ENCODE data around the gene RPS14. TPM values are rescaled to one million over a fixed set of nuclear protein-coding genes. Genes with fewer than 3 reads are reported as not detected.
A peak's percentile ranks its signal among the peaks of the same experiment; 100 is the strongest.

Gene RPS14
- total and polyA plus RNA-seq, 2 of the 8 experiments (the other 6 are each of a cell fraction or from before 2014, with no cell fraction given) = 2,548 to 6,423 TPM

GRCh38 chr5:150443242-150444075 is 6.1 kb downstream of the RPS14 start (continued):
- TF ChIP-seq, protein P1, sequence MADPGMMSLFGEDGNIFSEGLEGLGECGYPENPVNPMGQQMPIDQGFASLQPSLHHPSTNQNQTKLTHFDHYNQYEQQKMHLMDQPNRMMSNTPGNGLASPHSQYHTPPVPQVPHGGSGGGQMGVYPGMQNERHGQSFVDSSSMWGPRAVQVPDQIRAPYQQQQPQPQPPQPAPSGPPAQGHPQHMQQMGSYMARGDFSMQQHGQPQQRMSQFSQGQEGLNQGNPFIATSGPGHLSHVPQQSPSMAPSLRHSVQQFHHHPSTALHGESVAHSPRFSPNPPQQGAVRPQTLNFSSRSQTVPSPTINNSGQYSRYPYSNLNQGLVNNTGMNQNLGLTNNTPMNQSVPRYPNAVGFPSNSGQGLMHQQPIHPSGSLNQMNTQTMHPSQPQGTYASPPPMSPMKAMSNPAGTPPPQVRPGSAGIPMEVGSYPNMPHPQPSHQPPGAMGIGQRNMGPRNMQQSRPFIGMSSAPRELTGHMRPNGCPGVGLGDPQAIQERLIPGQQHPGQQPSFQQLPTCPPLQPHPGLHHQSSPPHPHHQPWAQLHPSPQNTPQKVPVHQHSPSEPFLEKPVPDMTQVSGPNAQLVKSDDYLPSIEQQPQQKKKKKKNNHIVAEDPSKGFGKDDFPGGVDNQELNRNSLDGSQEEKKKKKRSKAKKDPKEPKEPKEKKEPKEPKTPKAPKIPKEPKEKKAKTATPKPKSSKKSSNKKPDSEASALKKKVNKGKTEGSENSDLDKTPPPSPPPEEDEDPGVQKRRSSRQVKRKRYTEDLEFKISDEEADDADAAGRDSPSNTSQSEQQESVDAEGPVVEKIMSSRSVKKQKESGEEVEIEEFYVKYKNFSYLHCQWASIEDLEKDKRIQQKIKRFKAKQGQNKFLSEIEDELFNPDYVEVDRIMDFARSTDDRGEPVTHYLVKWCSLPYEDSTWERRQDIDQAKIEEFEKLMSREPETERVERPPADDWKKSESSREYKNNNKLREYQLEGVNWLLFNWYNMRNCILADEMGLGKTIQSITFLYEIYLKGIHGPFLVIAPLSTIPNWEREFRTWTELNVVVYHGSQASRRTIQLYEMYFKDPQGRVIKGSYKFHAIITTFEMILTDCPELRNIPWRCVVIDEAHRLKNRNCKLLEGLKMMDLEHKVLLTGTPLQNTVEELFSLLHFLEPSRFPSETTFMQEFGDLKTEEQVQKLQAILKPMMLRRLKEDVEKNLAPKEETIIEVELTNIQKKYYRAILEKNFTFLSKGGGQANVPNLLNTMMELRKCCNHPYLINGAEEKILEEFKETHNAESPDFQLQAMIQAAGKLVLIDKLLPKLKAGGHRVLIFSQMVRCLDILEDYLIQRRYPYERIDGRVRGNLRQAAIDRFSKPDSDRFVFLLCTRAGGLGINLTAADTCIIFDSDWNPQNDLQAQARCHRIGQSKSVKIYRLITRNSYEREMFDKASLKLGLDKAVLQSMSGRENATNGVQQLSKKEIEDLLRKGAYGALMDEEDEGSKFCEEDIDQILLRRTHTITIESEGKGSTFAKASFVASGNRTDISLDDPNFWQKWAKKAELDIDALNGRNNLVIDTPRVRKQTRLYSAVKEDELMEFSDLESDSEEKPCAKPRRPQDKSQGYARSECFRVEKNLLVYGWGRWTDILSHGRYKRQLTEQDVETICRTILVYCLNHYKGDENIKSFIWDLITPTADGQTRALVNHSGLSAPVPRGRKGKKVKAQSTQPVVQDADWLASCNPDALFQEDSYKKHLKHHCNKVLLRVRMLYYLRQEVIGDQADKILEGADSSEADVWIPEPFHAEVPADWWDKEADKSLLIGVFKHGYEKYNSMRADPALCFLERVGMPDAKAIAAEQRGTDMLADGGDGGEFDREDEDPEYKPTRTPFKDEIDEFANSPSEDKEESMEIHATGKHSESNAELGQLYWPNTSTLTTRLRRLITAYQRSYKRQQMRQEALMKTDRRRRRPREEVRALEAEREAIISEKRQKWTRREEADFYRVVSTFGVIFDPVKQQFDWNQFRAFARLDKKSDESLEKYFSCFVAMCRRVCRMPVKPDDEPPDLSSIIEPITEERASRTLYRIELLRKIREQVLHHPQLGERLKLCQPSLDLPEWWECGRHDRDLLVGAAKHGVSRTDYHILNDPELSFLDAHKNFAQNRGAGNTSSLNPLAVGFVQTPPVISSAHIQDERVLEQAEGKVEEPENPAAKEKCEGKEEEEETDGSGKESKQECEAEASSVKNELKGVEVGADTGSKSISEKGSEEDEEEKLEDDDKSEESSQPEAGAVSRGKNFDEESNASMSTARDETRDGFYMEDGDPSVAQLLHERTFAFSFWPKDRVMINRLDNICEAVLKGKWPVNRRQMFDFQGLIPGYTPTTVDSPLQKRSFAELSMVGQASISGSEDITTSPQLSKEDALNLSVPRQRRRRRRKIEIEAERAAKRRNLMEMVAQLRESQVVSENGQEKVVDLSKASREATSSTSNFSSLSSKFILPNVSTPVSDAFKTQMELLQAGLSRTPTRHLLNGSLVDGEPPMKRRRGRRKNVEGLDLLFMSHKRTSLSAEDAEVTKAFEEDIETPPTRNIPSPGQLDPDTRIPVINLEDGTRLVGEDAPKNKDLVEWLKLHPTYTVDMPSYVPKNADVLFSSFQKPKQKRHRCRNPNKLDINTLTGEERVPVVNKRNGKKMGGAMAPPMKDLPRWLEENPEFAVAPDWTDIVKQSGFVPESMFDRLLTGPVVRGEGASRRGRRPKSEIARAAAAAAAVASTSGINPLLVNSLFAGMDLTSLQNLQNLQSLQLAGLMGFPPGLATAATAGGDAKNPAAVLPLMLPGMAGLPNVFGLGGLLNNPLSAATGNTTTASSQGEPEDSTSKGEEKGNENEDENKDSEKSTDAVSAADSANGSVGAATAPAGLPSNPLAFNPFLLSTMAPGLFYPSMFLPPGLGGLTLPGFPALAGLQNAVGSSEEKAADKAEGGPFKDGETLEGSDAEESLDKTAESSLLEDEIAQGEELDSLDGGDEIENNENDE (IDR thresholded peaks at IDR 0.05; ENCODE audit: insufficient replicate concordance, low read length) = peak; percentile 52
- peak in 1 of 2 experiments; percentile 65; a peak in 1 of 3 replicates for TF ChIP-seq POLR2A (IDR thresholded peaks at IDR 0.05; ENCODE audit: control extremely low read depth in 1 of 2, low read depth in 2 of 2, low read length in 2 of 2)
- peak; percentile 72; the same call in 1 of the 2 replicates for TF ChIP-seq ATF2 (IDR thresholded peaks at IDR 0.05; ENCODE audit: low read length)
- no peak for TF ChIP-seq KDM1A (IDR thresholded peaks at IDR 0.05; ENCODE audit: borderline replicate concordance, low read length)
- TF ChIP-seq POLR2AphosphoS5 (IDR thresholded peaks at IDR 0.05; ENCODE audit: low read depth, low read length) = peak; percentile 91; the same call in 1 of the 2 replicates
- no peak for TF ChIP-seq YY1 (IDR thresholded peaks at IDR 0.05; ENCODE audit: low read depth, low read length)
- TF ChIP-seq SP4 (IDR thresholded peaks at IDR 0.05; ENCODE audit: low read length) = 0 out of 2 replicates have a peak, but pooled peaks have one; percentile 35
